Neural cell (in vitro differentiated cells): Measurements from ENCODE around the gene FUBP1.

Experiments
- REST ChIP-seq: IDR thresholded peaks from 2 replicates; pipeline ENCODE4 v1.6.1; 2012; ENCODE audit warnings: borderline replicate concordance
- SMC3 ChIP-seq: fragments of 450-650 bp; conservative IDR thresholded peaks from 2 replicates; pipeline ENCODE4 v1.6.1; 2014; ENCODE audit warnings: antibody characterized with exemption, mild to moderate bottlenecking, moderate library complexity; ENCODE audit not compliant: poor library complexity
- TF ChIP-seq, protein P1 (sequence below): fragments of 450-650 bp; IDR thresholded peaks from 2 replicates; pipeline ENCODE4 v1.5.1; 2014; ENCODE audit warnings: antibody characterized with exemption, mild to moderate bottlenecking, moderate library complexity; ENCODE audit not compliant: poor library complexity, severe bottlenecking

DNA sequence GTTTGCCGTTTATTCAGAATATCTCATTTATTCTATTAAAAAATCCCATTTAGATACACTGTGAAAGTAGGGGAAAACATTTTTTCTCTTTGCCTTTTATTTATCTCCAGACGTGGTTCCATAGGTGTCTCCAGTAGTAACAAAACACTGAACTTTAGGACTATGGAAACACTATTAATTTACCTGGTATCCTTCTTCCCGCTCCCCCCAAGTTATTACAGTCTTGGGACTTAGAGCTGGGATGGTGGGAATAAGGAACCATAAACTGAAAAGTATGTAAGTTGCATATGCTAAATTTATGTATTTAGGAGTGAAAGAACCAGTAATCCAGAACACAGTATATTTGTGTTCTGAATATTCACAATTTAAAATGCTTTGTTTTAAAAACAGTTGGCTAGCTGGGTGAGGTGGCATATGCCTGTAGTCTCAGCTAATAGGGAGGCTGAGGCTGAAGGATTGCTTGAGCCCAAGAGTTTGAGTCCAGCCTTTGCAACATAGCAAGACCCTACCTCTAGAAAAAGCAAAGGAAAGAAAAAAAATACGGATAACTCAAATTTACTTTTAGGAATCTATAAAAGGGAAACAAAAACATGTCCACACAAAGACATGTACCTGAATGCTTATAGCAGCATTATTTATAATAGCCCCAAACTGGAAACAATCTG lies 28.9 kb upstream of the FUBP1 start:
- TF ChIP-seq, protein P1, sequence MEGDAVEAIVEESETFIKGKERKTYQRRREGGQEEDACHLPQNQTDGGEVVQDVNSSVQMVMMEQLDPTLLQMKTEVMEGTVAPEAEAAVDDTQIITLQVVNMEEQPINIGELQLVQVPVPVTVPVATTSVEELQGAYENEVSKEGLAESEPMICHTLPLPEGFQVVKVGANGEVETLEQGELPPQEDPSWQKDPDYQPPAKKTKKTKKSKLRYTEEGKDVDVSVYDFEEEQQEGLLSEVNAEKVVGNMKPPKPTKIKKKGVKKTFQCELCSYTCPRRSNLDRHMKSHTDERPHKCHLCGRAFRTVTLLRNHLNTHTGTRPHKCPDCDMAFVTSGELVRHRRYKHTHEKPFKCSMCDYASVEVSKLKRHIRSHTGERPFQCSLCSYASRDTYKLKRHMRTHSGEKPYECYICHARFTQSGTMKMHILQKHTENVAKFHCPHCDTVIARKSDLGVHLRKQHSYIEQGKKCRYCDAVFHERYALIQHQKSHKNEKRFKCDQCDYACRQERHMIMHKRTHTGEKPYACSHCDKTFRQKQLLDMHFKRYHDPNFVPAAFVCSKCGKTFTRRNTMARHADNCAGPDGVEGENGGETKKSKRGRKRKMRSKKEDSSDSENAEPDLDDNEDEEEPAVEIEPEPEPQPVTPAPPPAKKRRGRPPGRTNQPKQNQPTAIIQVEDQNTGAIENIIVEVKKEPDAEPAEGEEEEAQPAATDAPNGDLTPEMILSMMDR: no peak
- TF ChIP-seq SMC3: no peak
- no peak for TF ChIP-seq REST
